Measurements from ENCODE around the gene LARP1B.
"Not testable (repeated sequence)": the region's sequence is repeated elsewhere in the genome, so short reads cannot be mapped to it uniquely, and the experiment has no call there.

Gene LARP1B

DNA sequence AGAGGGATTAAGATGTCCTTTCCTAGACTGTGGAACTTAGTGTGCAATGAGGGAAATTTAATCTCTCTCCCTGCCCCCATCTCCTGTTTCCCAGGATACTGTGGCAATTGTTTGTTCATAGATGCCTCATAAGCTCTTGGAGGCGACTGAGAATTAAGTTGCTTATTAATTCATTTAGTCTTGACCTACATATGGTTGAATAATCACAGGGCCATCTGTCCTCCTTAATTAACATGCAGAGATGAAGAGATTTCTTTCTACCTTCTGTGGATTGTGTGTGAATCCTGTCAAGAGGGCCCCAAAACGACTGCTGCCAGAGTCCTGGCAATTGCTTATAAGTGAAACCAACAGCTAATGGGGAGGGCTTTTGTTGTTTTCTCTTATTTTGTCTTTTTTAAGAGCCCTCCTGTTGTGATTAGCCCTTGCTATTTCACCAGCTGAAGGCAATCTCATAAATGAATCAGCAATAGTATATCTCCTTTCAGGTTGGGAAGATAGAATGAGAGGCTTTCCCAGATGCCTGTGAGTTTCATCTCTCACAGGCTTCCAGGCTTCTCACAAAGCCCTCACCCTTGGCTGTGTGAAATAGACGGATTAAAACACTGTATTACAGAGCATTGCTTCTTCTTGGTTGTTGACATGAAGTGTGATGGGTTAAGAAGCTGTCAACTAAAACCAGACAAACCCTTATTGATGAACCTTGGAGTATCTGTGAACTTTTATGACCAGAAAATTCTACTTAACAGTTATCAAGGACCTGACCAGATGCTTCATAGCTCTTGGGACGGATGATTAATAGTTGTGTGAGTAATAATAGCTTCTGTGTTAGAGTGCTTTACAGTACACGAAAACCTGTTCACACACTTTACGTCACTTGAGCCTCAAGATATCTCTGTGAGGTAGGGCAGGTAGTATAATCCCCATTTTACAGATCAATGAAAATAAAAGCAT lies 168.0 kb downstream of the LARP1B start:
- DNase-seq = no peak

DNA sequence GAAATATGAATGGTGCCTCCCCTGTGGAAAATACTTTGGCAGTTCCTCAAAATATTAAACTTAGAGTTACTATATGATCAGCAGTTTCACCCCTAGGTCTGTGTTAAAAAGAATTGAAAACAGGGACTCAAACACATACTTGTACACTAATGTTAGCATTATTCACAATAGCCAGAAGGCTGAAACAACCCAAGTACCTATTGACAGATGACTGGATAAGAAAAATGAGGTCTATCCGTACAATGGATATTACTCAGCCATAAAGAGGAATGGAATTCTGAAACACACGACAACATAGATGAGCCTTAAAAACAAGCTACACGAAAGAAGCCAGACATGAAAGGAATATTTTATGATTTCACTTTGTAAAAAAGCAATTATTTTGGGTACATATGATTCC lies 171.6 kb downstream of the LARP1B start:
- DNase-seq = no peak

DNA sequence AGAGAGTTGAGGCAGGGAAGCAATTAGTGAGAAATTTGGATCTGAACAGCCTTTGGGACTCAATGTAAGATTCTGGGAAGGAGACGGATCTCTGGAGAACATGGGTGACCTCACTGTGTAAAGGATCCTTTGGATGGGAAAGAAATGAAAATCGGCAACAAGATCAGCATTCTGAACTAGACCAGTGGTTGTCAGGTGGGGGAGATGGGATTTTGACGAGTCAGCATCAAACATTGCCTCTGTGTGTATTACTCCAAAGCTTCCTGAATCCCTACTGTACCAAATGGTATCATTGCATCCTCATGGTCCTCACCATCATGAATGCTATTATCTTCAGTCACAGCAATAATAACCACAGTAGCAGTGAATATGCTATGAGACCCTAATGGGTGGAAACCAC lies 173.7 kb downstream of the LARP1B start:
- DNase-seq = no peak

DNA sequence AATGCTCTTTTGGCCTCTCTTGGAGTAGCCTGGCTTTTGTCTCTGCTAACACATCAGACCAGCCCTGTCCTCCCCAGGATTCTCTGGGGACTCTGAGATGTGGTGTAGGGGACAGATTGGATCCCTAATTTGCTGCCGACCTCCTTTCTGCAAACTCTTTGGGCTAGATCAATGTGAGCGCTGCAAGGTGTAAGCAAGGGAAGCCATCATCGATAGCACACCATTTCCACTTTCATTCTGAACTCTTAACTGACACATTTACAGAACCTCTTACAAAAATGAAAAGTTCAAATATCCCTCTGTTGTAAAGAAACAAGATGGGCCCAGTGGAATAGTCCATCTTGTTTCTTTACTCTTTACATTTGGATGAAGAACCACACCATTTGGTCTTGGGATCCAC lies 179.9 kb downstream of the LARP1B start:
- no peak for DNase-seq

DNA sequence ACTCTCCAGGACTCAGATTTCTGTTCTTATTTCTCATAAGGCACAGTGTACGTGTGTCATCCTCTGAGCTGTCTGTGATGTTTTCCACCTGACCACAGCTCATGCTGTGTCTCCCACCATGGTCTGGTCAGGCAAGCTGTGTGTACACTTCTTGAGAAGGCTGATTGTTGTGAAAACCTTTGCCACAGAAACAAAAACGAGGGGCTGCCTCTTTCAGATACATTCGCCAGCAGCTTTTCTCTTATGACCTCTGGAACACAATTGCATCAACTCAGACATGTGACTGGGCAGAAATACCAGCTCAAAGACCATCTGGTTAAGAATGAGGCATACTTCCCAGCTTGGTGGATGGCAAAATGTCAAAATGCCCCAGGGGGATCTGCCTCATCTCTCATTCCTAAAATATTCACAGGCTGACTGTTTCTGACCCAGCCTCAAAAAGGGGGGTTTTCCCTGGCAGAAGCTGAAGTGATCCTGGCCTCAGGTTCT lies 180.4 kb downstream of the LARP1B start:
- no peak for DNase-seq

DNA sequence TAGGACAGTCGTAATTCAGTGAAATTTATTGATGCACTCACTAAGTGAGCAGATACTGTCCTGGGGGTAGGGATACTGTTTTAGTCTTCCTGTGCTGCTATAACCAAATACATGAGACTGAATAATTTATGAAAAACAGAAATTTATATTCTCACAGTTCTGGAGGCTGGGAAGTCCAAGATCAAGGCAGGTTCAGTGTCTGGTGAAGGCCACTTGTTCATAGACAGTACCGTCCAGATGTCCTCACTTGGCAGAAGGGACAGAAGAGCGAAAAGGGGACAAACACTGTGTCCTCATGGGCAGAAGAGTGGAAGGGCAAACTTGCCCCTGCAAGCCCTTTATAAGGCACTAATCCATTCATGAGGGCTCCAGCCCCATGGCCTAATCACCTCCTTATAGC lies 180.9 kb downstream of the LARP1B start:
- no peak for DNase-seq

DNA sequence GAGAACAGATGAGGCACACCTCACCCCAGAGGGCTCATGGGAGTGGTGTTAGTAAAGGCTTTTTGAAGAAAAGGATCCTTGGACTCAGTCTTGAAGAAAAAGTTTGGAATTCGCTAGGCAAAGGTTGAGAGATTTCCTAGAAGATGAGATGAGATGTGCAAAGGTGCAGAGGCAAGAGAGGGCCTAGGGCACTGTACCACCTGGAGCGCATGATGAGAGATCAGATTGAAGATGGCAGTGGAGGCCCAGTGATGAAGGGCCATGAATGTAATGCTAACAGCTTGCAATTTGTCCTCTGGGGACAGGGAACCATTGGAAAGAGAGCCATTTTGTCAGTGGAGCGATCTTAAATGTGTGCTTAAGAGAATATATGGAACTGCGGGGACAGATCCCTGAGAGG lies 181.5 kb downstream of the LARP1B start:
- no peak for DNase-seq

DNA sequence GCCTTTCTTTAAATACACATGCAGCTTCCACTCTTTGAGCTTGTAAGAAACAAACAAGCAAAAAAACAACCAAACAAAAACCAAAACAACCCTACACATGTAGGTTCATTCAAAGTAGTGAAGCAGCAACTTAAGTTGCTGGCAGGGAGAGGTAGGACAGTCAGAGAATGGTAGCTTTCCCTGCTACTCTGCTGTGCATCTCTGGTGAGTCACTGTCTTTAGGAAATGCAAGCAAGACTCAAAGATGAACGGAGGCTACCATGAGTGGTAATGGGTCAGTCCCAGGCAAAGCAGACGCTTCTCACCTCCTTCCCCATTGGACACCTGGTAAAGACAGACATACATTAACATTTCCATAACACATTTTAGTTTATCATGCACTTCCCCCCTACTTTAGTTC lies 183.3 kb downstream of the LARP1B start:
- no peak for DNase-seq

DNA sequence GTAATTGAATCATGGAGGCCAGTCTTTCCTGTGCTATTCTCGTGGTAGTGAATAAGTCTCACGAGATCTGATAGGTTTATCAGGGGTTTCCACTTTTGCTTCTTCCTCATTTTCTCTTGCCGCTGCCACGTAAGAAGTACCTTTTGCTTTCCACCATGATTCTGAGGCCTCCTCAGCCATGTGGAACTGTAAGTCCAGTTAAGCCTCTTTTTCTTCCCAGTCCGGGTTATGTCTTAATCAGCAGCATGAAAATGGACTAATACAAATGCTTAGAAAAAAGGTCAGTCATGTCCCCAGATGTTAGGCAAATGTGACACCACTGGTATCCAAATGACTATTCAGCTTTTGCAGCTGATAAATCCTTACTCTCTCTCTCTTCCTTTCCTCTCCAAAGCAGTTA lies 184.3 kb downstream of the LARP1B start:
- DNase-seq = not testable (repeated sequence)

DNA sequence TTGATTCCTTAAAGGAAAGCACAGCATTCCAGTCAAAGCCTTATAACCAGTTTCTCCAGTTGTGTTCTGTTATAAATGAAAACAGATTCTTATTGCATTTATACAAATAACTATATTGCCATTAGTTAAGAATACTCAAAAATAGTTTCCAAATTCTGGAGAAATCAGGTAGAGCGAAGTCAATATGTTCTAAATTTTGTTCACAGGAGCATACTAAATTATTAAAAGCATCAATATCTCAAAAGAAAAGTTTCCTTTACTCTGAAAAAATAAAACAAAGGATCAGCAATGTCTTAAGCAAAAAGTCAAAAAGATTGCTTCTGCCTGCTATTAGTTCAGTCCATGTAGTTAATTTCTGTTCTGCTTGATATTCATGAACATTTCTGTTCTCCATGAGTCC lies 186.8 kb downstream of the LARP1B start:
- no peak for DNase-seq

DNA sequence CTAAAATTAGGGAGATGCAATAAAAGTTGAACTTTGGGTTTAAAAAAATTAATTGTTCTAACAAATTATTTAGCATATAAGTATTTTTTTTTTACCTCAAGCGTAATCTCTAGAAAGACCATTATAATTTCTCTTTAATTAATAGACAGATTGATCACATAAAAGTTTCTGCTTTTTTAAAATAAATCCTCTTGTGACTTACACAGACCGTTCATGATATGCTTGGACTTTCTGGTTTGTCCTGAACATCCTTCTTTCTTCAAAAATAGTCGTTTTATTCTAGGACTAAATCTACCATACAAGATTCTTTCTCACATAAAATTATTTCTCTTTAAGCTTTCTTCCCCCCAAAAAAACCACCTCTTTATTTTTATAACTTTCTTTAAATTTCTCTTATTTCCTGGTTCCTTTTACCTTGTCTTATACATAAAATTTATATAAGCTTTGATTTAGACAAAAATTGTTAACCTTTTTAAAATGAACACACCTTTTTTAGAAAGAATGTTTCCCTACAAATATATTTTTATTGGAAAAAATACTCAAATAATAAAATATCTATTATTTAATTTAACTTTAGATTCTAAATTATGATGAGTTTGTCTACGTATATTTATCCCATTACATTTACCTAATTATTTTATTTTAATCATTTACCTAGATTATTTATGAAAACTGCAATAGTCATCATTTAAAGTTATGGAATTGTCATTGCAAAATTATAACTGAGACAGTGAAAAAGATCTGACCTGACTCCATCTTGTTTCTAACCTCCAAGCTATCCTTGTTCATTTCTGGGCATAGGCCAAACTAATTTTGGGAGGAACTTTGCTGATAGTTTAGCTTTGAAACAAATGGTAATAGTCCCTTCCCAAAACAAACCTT lies 188.9 kb downstream of the LARP1B start:
- no peak for DNase-seq

DNA sequence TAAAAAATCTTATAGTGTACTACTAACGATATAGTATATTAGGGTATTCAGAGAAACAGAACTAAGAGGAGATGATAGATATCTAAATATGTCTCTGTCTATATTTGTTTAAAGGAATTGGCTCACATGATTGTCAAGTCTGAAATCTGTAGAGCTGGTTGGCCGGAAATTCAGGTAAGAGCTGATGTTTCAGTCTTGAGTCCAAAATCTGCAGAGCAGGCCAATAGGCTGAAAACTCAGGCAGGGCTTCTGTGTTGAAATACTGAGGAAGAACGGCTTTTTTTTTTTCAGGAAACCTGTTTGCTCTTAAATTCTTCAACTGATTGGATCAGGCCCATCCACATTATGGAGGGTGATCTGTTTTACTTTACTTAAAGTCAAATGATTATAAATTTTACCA lies 194.8 kb downstream of the LARP1B start:
- no peak for DNase-seq

DNA sequence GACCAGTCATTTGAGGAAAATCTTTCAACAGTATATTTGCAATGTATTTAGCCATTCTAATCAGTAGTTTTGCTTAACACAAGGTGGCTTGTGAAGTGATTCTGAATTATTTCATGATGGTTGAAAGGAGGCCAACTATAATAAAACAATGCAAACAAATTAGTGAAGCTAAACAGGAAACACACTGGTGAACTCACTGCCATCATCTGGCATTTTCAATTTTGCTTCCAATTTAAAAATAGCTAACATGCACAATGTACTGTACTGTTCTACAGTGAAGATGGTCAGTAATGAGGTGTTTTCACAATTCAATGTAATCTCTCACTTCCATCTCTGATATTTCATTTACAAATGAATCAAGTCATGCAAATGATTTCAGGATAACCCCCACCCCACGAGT lies 195.4 kb downstream of the LARP1B start:
- DNase-seq = no peak

DNA sequence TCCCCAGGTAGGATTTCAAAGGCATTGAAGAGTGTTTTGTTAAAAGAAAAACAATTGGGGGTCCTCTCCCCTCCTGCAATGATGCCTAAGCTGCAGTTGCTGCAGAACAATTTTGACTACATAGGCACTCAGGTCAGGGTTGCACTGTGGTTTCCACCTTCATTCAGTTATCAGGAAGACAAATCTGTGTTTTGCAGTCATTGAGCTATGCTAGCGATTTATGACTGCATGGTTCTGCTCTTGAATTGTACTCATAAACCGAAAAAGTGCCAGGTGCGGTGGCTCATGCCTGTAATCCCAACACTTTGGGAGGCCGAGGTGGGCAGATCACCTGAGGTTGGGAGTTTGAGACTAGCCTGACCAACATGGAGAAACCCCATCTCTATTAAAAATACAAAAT lies 197.1 kb downstream of the LARP1B start:
- not testable (repeated sequence) for DNase-seq

DNA sequence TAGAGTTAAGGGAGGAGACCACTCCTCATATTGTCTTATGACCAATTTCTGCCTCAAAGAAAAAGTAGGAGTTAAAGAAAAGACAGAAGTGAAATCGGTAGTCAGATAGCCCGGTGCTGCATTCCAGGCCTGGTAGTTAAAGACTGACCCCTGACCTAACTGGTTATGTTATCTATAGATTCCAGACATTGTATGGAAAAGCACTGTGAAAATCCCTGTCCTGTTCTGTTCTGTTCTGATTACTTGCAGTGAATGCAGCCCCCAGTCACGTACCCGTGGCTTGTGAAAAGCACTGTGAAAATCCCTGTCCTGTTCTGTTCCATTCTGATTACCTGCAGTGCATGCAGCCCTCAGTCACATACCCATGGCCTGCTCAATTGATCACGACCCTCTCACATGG lies 198.8 kb downstream of the LARP1B start:
- not testable (repeated sequence) for DNase-seq

Measured in NCI-H510A (cell line).